Natural killer cell (primary cell): ENCODE results near the gene OR51F2. TPM values are rescaled to one million over a fixed set of nuclear protein-coding genes. Genes with fewer than 3 reads are reported as not detected.

Experiments used
- ATAC-seq, 3 donors: fragments of 150-1000 bp in 2 of 3; fragments of 200-7000 bp in 1 of 3; cut with Tn5 transposase; 1 replicate in 1 of 3; 2 replicates in 2 of 3; pipeline ENCODE4 v1.10.0; 2021; ENCODE audit warnings: mild to moderate bottlenecking in 2 of 3, moderate library complexity in 2 of 3
- DNase-seq, 2 donors: peaks; one replicate each; pipeline versions ENCODE4 v3.0.0 to v3.0.0-alpha.2; 2013 to 2021; ENCODE audit warnings: mixed read lengths in 1 of 2
- H3K27ac ChIP-seq: one replicate; pipeline ENCODE4 v1.5.1; 2013; ENCODE audit warnings: mild to moderate bottlenecking, low read length
- H3K27me3 ChIP-seq: one replicate; pipeline ENCODE4 v1.6.1; 2013; ENCODE audit warnings: low read length; ENCODE audit not compliant: control insufficient read depth, insufficient read depth
- H3K36me3 ChIP-seq: one replicate; pipeline ENCODE4 v1.6.1; 2013; ENCODE audit warnings: low read length; ENCODE audit not compliant: control insufficient read depth, insufficient read depth
- H3K4me1 ChIP-seq: one replicate; pipeline ENCODE4 v1.6.1; 2013; ENCODE audit warnings: low read length; ENCODE audit not compliant: control insufficient read depth, insufficient read depth
- H3K4me3 ChIP-seq: one replicate; pipeline ENCODE4 v1.5.1; 2013; ENCODE audit warnings: low read length
- H3K9me3 ChIP-seq: one replicate; pipeline ENCODE4 v1.6.1; 2013; ENCODE audit warnings: low read length; ENCODE audit not compliant: control insufficient read depth, insufficient read depth
- H3K27ac Mint-ChIP-seq, 2 donors: one replicate each; pipeline ENCODE4 v1.8.0; 2022; ENCODE audit warnings: mild to moderate bottlenecking in 2 of 2, mixed read lengths in 2 of 2, moderate library complexity in 1 of 2
- H3K27me3 Mint-ChIP-seq, 2 donors: one replicate each; pipeline ENCODE4 v1.8.0; 2022; ENCODE audit warnings: low read depth in 2 of 2, mixed read lengths in 2 of 2
- H3K36me3 Mint-ChIP-seq: one replicate; pipeline ENCODE4 v1.8.0; 2022; ENCODE audit warnings: mixed read lengths
- H3K4me1 Mint-ChIP-seq, 2 donors: one replicate each; pipeline ENCODE4 v1.8.0; 2022; ENCODE audit warnings: mixed read lengths in 2 of 2
- H3K4me3 Mint-ChIP-seq: one replicate; pipeline ENCODE4 v1.8.0; 2022; ENCODE audit warnings: mild to moderate bottlenecking, moderate library complexity, mixed read lengths
- H3K9me3 Mint-ChIP-seq, 2 donors: one replicate each; pipeline ENCODE4 v1.8.0; 2022; ENCODE audit warnings: mixed read lengths in 2 of 2
- CTCF ChIP-seq: fragments of 200-600 bp; IDR thresholded peaks from one replicate; pipeline ENCODE4 v1.8.0; 2022; ENCODE audit warnings: antibody characterized with exemption
- WGBS: methylation state at CpG from one replicate; pipeline ENCODE4 v1.1.7; 2013; ENCODE audit warnings: missing lambda C conversion rate; ENCODE audit not compliant: insufficient coverage; 5-methylcytosine and 5-hydroxymethylcytosine counted together
- intact Hi-C: fragments of 100-400 bp; cut with micrococcal nuclease; formaldehyde crosslinking; loops from one replicate; pipeline ENCODE4 v1.14.2; 2022
- total RNA-seq, 4 donors: library from RNA; stranded (reverse); fragments of 120-200 nt in 1 of 4; gene quantifications; one replicate each; pipeline versions ENCODE4 v1.2.3 to v1.2.4, GENCODE V29; 2013 to 2022

Gene OR51F2, protein sequence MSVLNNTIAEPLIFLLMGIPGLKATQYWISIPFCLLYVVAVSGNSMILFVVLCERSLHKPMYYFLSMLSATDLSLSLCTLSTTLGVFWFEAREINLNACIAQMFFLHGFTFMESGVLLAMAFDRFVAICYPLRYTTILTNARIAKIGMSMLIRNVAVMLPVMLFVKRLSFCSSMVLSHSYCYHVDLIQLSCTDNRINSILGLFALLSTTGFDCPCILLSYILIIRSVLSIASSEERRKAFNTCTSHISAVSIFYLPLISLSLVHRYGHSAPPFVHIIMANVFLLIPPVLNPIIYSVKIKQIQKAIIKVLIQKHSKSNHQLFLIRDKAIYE
- total RNA-seq, result not detected
- total RNA-seq (2013), result not detected

- Histone ChIP-seq H3K4me1 (no peaks in the 10 kb centered on the region), H3K27me3 (no peaks in the 10 kb centered on the region), H3K27ac (no peak within 1 kb of the TSS), H3K9me3 (no peaks in the 10 kb centered on the region), H3K4me3 (no peak within 1 kb of the TSS), H3K36me3 (no peaks in the 10 kb centered on the region)
- Mint-ChIP-seq H3K36me3 (no peaks in the 10 kb centered on the region), H3K27me3 (peaks cover 15 to 16% of the 10 kb centered on the region in 2 donors), H3K4me3 (no peak within 1 kb of the TSS), H3K27ac (no peak within 1 kb of the TSS), H3K4me1 (no peaks in the 10 kb centered on the region), H3K9me3 (peaks cover 0 to 4% of the 10 kb centered on the region in 2 donors)
- ATAC-seq (no peak), DNase-seq (no peak)
- intact Hi-C loops, result no loop called here
- no peak for TF ChIP-seq CTCF
- 83% methylated on average over 1 of the region's 1 CpG for WGBS
Observed at GRCh38 chr11:4821021-4821420, at the start of gene OR51F2. Gene OR51F2 (plus strand): TSS chr11:4821321. CDS start chr11:4821422, 101 bp downstream.

- peaks cover 0 to 7% of the 10 kb centered on the region in 2 donors for H3K27me3 Mint-ChIP-seq
- peaks cover 4 to 6% of the 10 kb centered on the region in 2 donors for H3K9me3 Mint-ChIP-seq
- intact Hi-C loops, result no loop called here
- Histone ChIP-seq H3K9me3 (no peaks in the 10 kb centered on the region), H3K4me3 (no peak overlapping the region), H3K4me1 (no peaks in the 10 kb centered on the region), H3K36me3 (no peaks in the 10 kb centered on the region), H3K27me3 (no peaks in the 10 kb centered on the region), H3K27ac (no peak overlapping the region)
- no peaks in the 10 kb centered on the region for H3K36me3 Mint-ChIP-seq
- H3K4me3 Mint-ChIP-seq, result no peak overlapping the region
- TF ChIP-seq CTCF, result no peak
- H3K4me1 Mint-ChIP-seq, result no peaks in the 10 kb centered on the region
- H3K27ac Mint-ChIP-seq, result no peak overlapping the region
- DNase-seq, result no peak
- no peak for ATAC-seq
- WGBS, result 84% methylated on average over 1 of the region's 1 CpG
Observed at GRCh38 chr11:4782454-4782853, 38.7 kb upstream of the OR51F2 start.

GRCh38 chr11:4797206-4797605 is 23.9 kb upstream of the OR51F2 start:
- DNase-seq (no peak), ATAC-seq (no peak)
- H3K4me1 ChIP-seq, result no peaks in the 10 kb centered on the region
- no peaks in the 10 kb centered on the region for H3K27me3 ChIP-seq
- H3K36me3 ChIP-seq, result no peaks in the 10 kb centered on the region
- Mint-ChIP-seq H3K27ac (no peak overlapping the region), H3K9me3 (peaks cover 0 to 2% of the 10 kb centered on the region in 2 donors), H3K36me3 (no peaks in the 10 kb centered on the region), H3K27me3 (peaks cover 0 to 4% of the 10 kb centered on the region in 2 donors), H3K4me3 (no peak overlapping the region), H3K4me1 (no peaks in the 10 kb centered on the region)
- 76% methylated on average over 1 of the region's 2 CpGs for WGBS
- intact Hi-C loops, result no loop called here
- no peak overlapping the region for H3K4me3 ChIP-seq
- H3K27ac ChIP-seq, result no peak overlapping the region
- no peaks in the 10 kb centered on the region for H3K9me3 ChIP-seq
- no peak for TF ChIP-seq CTCF
